Measurements from ENCODE around the gene DNAJC16. TPM values are rescaled to one million over a fixed set of nuclear protein-coding genes. Genes with fewer than 3 reads are reported as not detected.

The DNAJC16 gene
- total RNA-seq (10 to 100 TPM; 11.9 to 22.8 (median 19.1) TPM), polyA plus RNA-seq (10 to 100 TPM in 1 of 2 donors, 1 to 10 TPM in 1; 4.2 to 10.3 TPM)
- long read RNA-seq, donor 1, partial matches to known transcripts, result 0 of 6 reads
- long read RNA-seq, donor 1, other reads (novel, unspliced or antisense), result 6 of 6 reads
- long read RNA-seq, donor 2, full-length matches to known transcripts, result 5 of 15 reads
- long read RNA-seq, donor 2, partial matches to known transcripts, result 2 of 15 reads
- long read RNA-seq, donor 2, other reads (novel, unspliced or antisense), result 8 of 15 reads
- long read RNA-seq, donor 3, full-length matches to known transcripts, result 1 of 4 reads
- long read RNA-seq, donor 3, partial matches to known transcripts, result 1 of 4 reads
- long read RNA-seq, donor 3, other reads (novel, unspliced or antisense), result 2 of 4 reads

- Histone ChIP-seq H3K36me3 (peaks cover 0 to 28% (median 13%) of the 10 kb centered on the region in 9 donors), H3K27ac (peak within 1 kb of the TSS; percentile 68 to 99 (median 96)), H3K27me3 (no peaks in the 10 kb centered on the region), H3K4me1 (peaks cover 8 to 43% (median 29%) of the 10 kb centered on the region in 12 donors), H3K9me3 (no peaks in the 10 kb centered on the region), H3K4me3 (peak within 1 kb of the TSS; percentile 64 to 100 (median 76))
- intact Hi-C loops (cut with DNase I), result loop anchor here in 3 of 10 donors (1.0 to 10.0 kb wide), 5 partner anchors 76 to 841 kb away; partner anchors contain the start of genes DDI2 (in 3 of the 3) and SZRD1 (in 1 of the 3)
- WGBS, 4 donors, result 0% methylated on average over 47 to 65 of the region's 65 CpGs
- ATAC-seq (peak; percentile 68 to 77 (median 73)), DNase-seq (peak; percentile 98 to 100 (median 100))
- peak in 1 of 2 donors; percentile 74 for TF ChIP-seq POLR2A (IDR thresholded peaks at IDR 0.05)
- TF ChIP-seq, protein P1, sequence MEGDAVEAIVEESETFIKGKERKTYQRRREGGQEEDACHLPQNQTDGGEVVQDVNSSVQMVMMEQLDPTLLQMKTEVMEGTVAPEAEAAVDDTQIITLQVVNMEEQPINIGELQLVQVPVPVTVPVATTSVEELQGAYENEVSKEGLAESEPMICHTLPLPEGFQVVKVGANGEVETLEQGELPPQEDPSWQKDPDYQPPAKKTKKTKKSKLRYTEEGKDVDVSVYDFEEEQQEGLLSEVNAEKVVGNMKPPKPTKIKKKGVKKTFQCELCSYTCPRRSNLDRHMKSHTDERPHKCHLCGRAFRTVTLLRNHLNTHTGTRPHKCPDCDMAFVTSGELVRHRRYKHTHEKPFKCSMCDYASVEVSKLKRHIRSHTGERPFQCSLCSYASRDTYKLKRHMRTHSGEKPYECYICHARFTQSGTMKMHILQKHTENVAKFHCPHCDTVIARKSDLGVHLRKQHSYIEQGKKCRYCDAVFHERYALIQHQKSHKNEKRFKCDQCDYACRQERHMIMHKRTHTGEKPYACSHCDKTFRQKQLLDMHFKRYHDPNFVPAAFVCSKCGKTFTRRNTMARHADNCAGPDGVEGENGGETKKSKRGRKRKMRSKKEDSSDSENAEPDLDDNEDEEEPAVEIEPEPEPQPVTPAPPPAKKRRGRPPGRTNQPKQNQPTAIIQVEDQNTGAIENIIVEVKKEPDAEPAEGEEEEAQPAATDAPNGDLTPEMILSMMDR (IDR thresholded peaks at IDR 0.05), result peak in 6 of 12 donors; percentile 6 to 45 (median 30)
Measured at GRCh38 chr1:15526490-15527339, at the start of gene DNAJC16. DNAJC16 (plus strand) TSS chr1:15526848; CDS start chr1:15529106, 2,258 bp downstream.

DNA sequence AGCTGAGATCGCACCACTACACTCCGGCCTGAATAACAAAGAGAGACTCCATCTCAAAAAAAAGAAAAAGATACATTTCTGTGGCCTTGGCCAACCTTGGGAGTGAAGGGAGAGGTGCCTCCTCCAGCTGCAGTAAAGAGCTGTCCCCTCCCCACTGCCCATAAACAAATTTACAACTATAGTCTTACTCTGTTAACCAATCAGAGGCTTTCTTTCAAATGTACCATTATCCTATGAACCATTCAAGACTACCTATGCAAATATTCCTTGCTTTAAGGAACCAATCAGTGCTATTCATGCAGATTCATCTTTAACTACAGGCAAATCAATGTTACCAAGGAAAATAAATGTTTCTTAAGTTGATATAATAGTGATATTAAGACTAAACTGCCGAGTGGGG is 49.7 kb upstream of the DNAJC16 start:
- no peaks in the 10 kb centered on the region for H3K36me3 ChIP-seq
- no peak for ATAC-seq
- H3K27me3 ChIP-seq, result no peaks in the 10 kb centered on the region
- no peak for DNase-seq
- no peaks in the 10 kb centered on the region for H3K4me1 ChIP-seq
- no peaks in the 10 kb centered on the region for H3K9me3 ChIP-seq
- no peak for TF ChIP-seq POLR2A (IDR thresholded peaks at IDR 0.05)
- TF ChIP-seq, protein P1 (IDR thresholded peaks at IDR 0.05), result no peak
- no peak overlapping the region for H3K4me3 ChIP-seq
- intact Hi-C loops (cut with DNase I), result no loop called here
- H3K27ac ChIP-seq, result no peak overlapping the region
- 90 to 96% (median 92%) methylated on average over 3 of the region's 3 CpGs for WGBS, 4 donors

- TF ChIP-seq, protein P1 (IDR thresholded peaks at IDR 0.05), result no peak
- TF ChIP-seq POLR2A (IDR thresholded peaks at IDR 0.05), result no peak
- H3K27me3 ChIP-seq, result no peaks in the 10 kb centered on the region
- H3K4me3 ChIP-seq, result no peak overlapping the region
- WGBS, 4 donors, result 91 to 94% (median 93%) methylated on average over 5 of the region's 5 CpGs
- no peaks in the 10 kb centered on the region for H3K9me3 ChIP-seq
- intact Hi-C loops (cut with DNase I), result no loop called here
- H3K27ac ChIP-seq, result no peak overlapping the region
- ATAC-seq (no peak), DNase-seq (no peak)
- no peaks in the 10 kb centered on the region for H3K36me3 ChIP-seq
- peaks cover 0 to 5% (median 0%) of the 10 kb centered on the region in 12 donors for H3K4me1 ChIP-seq
Measured at GRCh38 chr1:15477646-15478212, 48.9 kb upstream of the DNAJC16 start.
